HepG2 (cell line): ENCODE results near the gene MAPK11. TPM values are rescaled to one million over a fixed set of nuclear protein-coding genes. Genes with fewer than 3 reads are reported as not detected.
A peak's percentile ranks its signal among the peaks of the same experiment; 100 is the strongest.

Experiments
- HNF4G ChIP-seq, 2 experiments: sonication (generic) in 1 of 2; formaldehyde crosslinking in 1 of 2; IDR thresholded peaks; 2 replicates each; pipeline versions ENCODE4 v1.4.0 to v1.6.1; 2011 to 2020; ENCODE audit warnings: borderline replicate concordance in 2 of 2, low read depth in 2 of 2, mild to moderate bottlenecking in 2 of 2, low read length in 1 of 2, missing genetic modification reagents in 1 of 2, moderate library complexity in 1 of 2
- SRSF1 ChIP-seq: fragments of 200-400 bp; formaldehyde crosslinking; optimal IDR thresholded peaks from 2 replicates; pipeline ENCODE3; 2017; ENCODE audit warnings: mild to moderate bottlenecking, low read depth, low read length, moderate library complexity
- ZKSCAN5 ChIP-seq: sonication (generic); formaldehyde crosslinking; IDR thresholded peaks from 2 replicates; pipeline ENCODE4 v1.5.1; 2020; ENCODE audit warnings: mild to moderate bottlenecking, missing genetic modification reagents
- ZNF781 ChIP-seq: sonication (generic); formaldehyde crosslinking; IDR thresholded peaks from 2 replicates; pipeline ENCODE4 v1.5.1; 2020; ENCODE audit warnings: borderline replicate concordance, mild to moderate bottlenecking, missing genetic modification reagents; ENCODE audit errors: not compliant biosample characterization
- polyA plus RNA-seq, 8 experiments: library from polyadenylated mRNA; depleted of rRNA in 3 of 8; stranded (reverse) in 7 of 8; unstranded in 1 of 8; fragments of >200 nt; fragmentation: Illumina TruSeq in 4 of 8; extraction: Trizol in 4 of 8; gene quantifications; 2 replicates each; pipeline versions ENCODE4 v1.2.1 to v1.2.3, GENCODE V29; 2011 to 2016; ENCODE audit warnings: low read depth in 4 of 8, missing spikeins in 1 of 8, mixed read lengths in 1 of 8; ENCODE audit not compliant: insufficient read depth in 1 of 8
- total RNA-seq, 5 experiments: library from RNA; depleted of rRNA; stranded (reverse); fragments of >200 nt; fragmentation: Illumina TruSeq; extraction: Trizol; gene quantifications; 2 replicates each; pipeline ENCODE4 v1.2.3, GENCODE V29; 2016; ENCODE audit warnings: low read depth in 1 of 5
- TF ChIP-seq, protein P1 (sequence below): sonication (generic); formaldehyde crosslinking; IDR thresholded peaks from 2 replicates; pipeline ENCODE4 v1.5.0; 2020; ENCODE audit warnings: mild to moderate bottlenecking, missing genetic modification reagents, borderline replicate concordance
- TF ChIP-seq, protein P2 (sequence below): sonication (generic); IDR thresholded peaks from 2 replicates; pipeline ENCODE4 v1.6.1; 2016; ENCODE audit warnings: low read depth, borderline replicate concordance

Gene MAPK11
- total and polyA plus RNA-seq, 2 of the 13 experiments (the other 11 are each of a cell fraction or from before 2014, with no cell fraction given), result 0.15 to 0.17 TPM

DNA sequence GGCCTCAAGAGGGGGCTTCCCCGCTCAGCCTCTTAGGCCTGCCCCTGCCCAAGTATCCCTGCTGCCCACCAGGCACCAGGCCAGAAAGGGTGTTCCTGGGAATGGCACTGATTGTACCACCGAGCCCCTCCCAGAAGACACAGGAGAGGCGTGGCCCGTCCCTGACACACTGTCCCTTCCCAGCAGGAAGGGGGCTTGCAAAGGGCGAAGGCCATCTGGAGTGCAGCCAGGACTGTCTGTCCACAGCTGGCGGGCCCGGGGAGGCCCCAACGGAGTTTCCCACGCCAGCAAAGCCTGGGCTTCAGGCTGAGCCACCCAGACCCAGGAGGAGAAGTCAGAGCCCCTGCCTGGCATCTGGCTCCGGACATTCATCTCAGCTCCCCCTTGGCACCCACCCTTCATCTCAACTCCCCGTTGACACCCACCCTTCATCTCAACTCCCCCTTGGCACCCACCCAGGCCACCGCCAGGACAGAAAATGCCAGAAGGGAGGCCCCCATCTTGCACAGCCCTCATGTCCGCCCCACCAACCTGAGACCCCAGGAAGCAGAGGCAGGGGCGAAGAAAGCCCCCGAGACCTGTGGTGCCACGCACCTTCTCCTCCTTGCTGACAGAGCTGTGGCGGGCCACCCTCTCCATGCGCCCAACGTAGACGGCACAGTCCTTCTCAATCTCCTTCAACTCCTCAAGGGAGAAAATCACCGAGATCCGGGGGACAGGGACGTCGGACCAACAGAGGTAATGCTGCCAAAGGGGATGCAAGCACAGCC lies 44.8 kb downstream of the MAPK11 start (continued):
- TF ChIP-seq, protein P1, sequence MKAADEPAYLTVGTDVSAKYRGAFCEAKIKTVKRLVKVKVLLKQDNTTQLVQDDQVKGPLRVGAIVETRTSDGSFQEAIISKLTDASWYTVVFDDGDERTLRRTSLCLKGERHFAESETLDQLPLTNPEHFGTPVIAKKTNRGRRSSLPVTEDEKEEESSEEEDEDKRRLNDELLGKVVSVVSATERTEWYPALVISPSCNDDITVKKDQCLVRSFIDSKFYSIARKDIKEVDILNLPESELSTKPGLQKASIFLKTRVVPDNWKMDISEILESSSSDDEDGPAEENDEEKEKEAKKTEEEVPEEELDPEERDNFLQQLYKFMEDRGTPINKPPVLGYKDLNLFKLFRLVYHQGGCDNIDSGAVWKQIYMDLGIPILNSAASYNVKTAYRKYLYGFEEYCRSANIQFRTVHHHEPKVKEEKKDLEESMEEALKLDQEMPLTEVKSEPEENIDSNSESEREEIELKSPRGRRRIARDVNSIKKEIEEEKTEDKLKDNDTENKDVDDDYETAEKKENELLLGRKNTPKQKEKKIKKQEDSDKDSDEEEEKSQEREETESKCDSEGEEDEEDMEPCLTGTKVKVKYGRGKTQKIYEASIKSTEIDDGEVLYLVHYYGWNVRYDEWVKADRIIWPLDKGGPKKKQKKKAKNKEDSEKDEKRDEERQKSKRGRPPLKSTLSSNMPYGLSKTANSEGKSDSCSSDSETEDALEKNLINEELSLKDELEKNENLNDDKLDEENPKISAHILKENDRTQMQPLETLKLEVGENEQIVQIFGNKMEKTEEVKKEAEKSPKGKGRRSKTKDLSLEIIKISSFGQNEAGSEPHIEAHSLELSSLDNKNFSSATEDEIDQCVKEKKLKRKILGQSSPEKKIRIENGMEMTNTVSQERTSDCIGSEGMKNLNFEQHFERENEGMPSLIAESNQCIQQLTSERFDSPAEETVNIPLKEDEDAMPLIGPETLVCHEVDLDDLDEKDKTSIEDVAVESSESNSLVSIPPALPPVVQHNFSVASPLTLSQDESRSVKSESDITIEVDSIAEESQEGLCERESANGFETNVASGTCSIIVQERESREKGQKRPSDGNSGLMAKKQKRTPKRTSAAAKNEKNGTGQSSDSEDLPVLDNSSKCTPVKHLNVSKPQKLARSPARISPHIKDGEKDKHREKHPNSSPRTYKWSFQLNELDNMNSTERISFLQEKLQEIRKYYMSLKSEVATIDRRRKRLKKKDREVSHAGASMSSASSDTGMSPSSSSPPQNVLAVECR (CRISPR knock-in tag), result peak; percentile 64; the same call in 1 of the 2 replicates
- no peak for TF ChIP-seq ZKSCAN5 (CRISPR knock-in tag)
- TF ChIP-seq, protein P2, sequence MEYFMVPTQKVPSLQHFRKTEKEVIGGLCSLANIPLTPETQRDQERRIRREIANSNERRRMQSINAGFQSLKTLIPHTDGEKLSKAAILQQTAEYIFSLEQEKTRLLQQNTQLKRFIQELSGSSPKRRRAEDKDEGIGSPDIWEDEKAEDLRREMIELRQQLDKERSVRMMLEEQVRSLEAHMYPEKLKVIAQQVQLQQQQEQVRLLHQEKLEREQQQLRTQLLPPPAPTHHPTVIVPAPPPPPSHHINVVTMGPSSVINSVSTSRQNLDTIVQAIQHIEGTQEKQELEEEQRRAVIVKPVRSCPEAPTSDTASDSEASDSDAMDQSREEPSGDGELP, result peak; percentile 87; the same call in 1 of the 2 replicates
- peak; percentile 64; the same call in 1 of the 2 replicates for TF ChIP-seq HNF4G (IDR thresholded peaks at IDR 0.05; ENCODE audit: borderline replicate concordance, low read depth, low read length)
- no peak for TF ChIP-seq HNF4G (CRISPR knock-in tag; IDR thresholded peaks at IDR 0.05; ENCODE audit: borderline replicate concordance, low read depth)
- no peak for TF ChIP-seq SRSF1
- no peak for TF ChIP-seq ZNF781
- TF ChIP-seq, all 625 proteins: peak for 23
